Keratinocyte (primary cell): ENCODE measurements around the gene SPINT1.

Experiments
- CTCF ChIP-seq, 3 experiments: IDR thresholded peaks in 1 of 3; conservative IDR thresholded peaks in 1 of 3; optimal IDR thresholded peaks in 1 of 3; 2 replicates in 2 of 3; 3 replicates in 1 of 3; pipeline versions ENCODE3 to v1.5.1; 2011; ENCODE audit warnings: low read length in 3 of 3, mild to moderate bottlenecking in 3 of 3, moderate library complexity in 2 of 3, control low read depth in 1 of 3, inconsistent platforms in 1 of 3; ENCODE audit not compliant: insufficient read depth in 2 of 3; ENCODE audit errors: extremely low read depth in 1 of 3
- EZH2 ChIP-seq: IDR thresholded peaks from one replicate; pipeline ENCODE4 v1.6.1; 2012; ENCODE audit warnings: inconsistent platforms, mild to moderate bottlenecking, low read length, moderate library complexity

- TF ChIP-seq CTCF (optimal IDR thresholded peaks at IDR 0.05 in 1 of 3, IDR thresholded peaks at IDR 0.05 in 1 of 3, conservative IDR thresholded peaks at IDR 0.05 in 1 of 3; ENCODE audit: extremely low read depth in 1 of 3, insufficient read depth in 2 of 3, low read length in 3 of 3) (no peak), EZH2 (no peak)
Measured at GRCh38 chr15:40808861-40809450, 34.9 kb upstream of the SPINT1 start.
